H9 (cell line): ENCODE results near the gene ADIRF. TPM values are rescaled to one million over a fixed set of nuclear protein-coding genes. Genes with fewer than 3 reads are reported as not detected.
"Not testable (repeated sequence)": the region's sequence is repeated elsewhere in the genome, so short reads cannot be mapped to it uniquely, and the experiment has no call there.

ENCODE experiments used
- DNase-seq: peaks from one replicate; pipeline ENCODE4 v3.0.0-alpha.2; 2017
- H2AFZ ChIP-seq: one replicate; pipeline ENCODE4 v1.6.1; 2013; ENCODE audit warnings: mild to moderate bottlenecking, low read length, control low read depth, moderate library complexity
- H2AK5ac ChIP-seq: 2 replicates; pipeline ENCODE4 v1.6.1; 2013; ENCODE audit warnings: low read length, control low read depth, mixed read lengths; ENCODE audit not compliant: insufficient read length
- H2BK120ac ChIP-seq: one replicate; pipeline ENCODE4 v1.6.1; 2013; ENCODE audit warnings: low read depth, mild to moderate bottlenecking, low read length, control low read depth, inconsistent platforms; ENCODE audit not compliant: poor library complexity, severe bottlenecking
- H2BK12ac ChIP-seq: 2 replicates; pipeline ENCODE4 v1.6.1; 2013; ENCODE audit warnings: low read length, control low read depth, mixed read lengths, low read depth; ENCODE audit not compliant: insufficient read length
- H2BK15ac ChIP-seq: 2 replicates; pipeline ENCODE4 v1.6.1; 2013; ENCODE audit warnings: low read depth, low read length, control low read depth
- H2BK20ac ChIP-seq: one replicate; pipeline ENCODE4 v1.6.1; 2013; ENCODE audit warnings: low read depth, mild to moderate bottlenecking, low read length, control low read depth, inconsistent platforms; ENCODE audit not compliant: poor library complexity, severe bottlenecking
- H2BK5ac ChIP-seq: 2 replicates; pipeline ENCODE4 v1.6.1; 2013; ENCODE audit warnings: low read length, control low read depth, mixed read lengths; ENCODE audit not compliant: insufficient read length
- H3K14ac ChIP-seq: 2 replicates; pipeline ENCODE4 v1.6.1; 2013; ENCODE audit warnings: low read length, control low read depth; ENCODE audit not compliant: insufficient read depth
- H3K18ac ChIP-seq: 2 replicates; pipeline ENCODE4 v1.6.1; 2013; ENCODE audit warnings: low read depth, mild to moderate bottlenecking, mixed read lengths, low read length, control low read depth; ENCODE audit not compliant: insufficient read length
- H3K23ac ChIP-seq: 2 replicates; pipeline ENCODE4 v1.6.1; 2013; ENCODE audit warnings: low read length, control low read depth, mixed read lengths, low read depth; ENCODE audit not compliant: insufficient read length
- H3K23me2 ChIP-seq: 2 replicates; pipeline ENCODE4 v1.6.1; 2013; ENCODE audit warnings: low read depth, mild to moderate bottlenecking, mixed read lengths, low read length, control low read depth; ENCODE audit not compliant: insufficient read length, poor library complexity, severe bottlenecking
- H3K27ac ChIP-seq: 2 replicates; pipeline ENCODE4 v1.5.1; 2013; ENCODE audit warnings: low read length, control low read depth, mixed read lengths, low read depth; ENCODE audit not compliant: insufficient read length
- H3K27me3 ChIP-seq: 2 replicates; pipeline ENCODE4 v1.6.1; 2013; ENCODE audit warnings: low read length, control low read depth, inconsistent platforms; ENCODE audit not compliant: insufficient read depth
- H3K4ac ChIP-seq: 2 replicates; pipeline ENCODE4 v1.6.1; 2013; ENCODE audit warnings: low read depth, mild to moderate bottlenecking, control low read depth, inconsistent platforms, low read length, moderate library complexity
- H3K4me1 ChIP-seq: 2 replicates; pipeline ENCODE4 v1.6.1; 2013; ENCODE audit warnings: low read length, control low read depth, inconsistent platforms; ENCODE audit not compliant: insufficient read depth
- H3K4me2 ChIP-seq: 2 replicates; pipeline ENCODE4 v1.6.1; 2013; ENCODE audit warnings: low read length, control low read depth, mixed read lengths; ENCODE audit not compliant: insufficient read length, insufficient read depth
- H3K56ac ChIP-seq: 2 replicates; pipeline ENCODE4 v1.6.1; 2013; ENCODE audit warnings: low read depth, mild to moderate bottlenecking, mixed read lengths, low read length, control low read depth; ENCODE audit not compliant: insufficient read length
- H3K79me1 ChIP-seq: 2 replicates; pipeline ENCODE4 v1.6.1; 2013; ENCODE audit warnings: low read depth, mild to moderate bottlenecking, moderate library complexity, low read length, control low read depth, inconsistent platforms; ENCODE audit not compliant: insufficient read depth, poor library complexity, severe bottlenecking
- H3K79me2 ChIP-seq: 2 replicates; pipeline ENCODE4 v1.6.1; 2013; ENCODE audit warnings: low read length, control low read depth, inconsistent platforms; ENCODE audit not compliant: insufficient read depth
- H3K9ac ChIP-seq: 2 replicates; pipeline ENCODE4 v1.6.1; 2013; ENCODE audit warnings: low read length, control low read depth, mixed read lengths; ENCODE audit not compliant: insufficient read length; ENCODE audit errors: extremely low read depth
- H3K9me3 ChIP-seq: one replicate; pipeline ENCODE4 v1.6.1; 2013; ENCODE audit warnings: low read depth, low read length, inconsistent platforms; ENCODE audit not compliant: control insufficient read depth
- H3T11ph ChIP-seq: one replicate; pipeline ENCODE4 v1.6.1; 2013; ENCODE audit warnings: mild to moderate bottlenecking, low read length, control low read depth, inconsistent platforms
- H4K20me1 ChIP-seq: one replicate; pipeline ENCODE4 v1.6.1; 2013; ENCODE audit not compliant: control insufficient read depth, insufficient read length, insufficient read depth
- H4K5ac ChIP-seq: 2 replicates; pipeline ENCODE4 v1.6.1; 2013; ENCODE audit warnings: low read depth, mild to moderate bottlenecking, mixed read lengths, low read length, control low read depth; ENCODE audit not compliant: insufficient read length
- H4K8ac ChIP-seq: replicated peaks from 2 replicates; pipeline ENCODE4 v1.6.1; 2013; ENCODE audit warnings: low read length, control low read depth, mixed read lengths, low read depth; ENCODE audit not compliant: insufficient read length
- H4K91ac ChIP-seq: 2 replicates; pipeline ENCODE4 v1.6.1; 2013; ENCODE audit warnings: low read depth, mild to moderate bottlenecking, moderate library complexity, mixed read lengths, low read length, control low read depth; ENCODE audit not compliant: insufficient read length
- H3K27ac Mint-ChIP-seq, 3 experiments: 2 replicates in 2 of 3; 3 replicates in 1 of 3; pipeline ENCODE4 v1.8.0; 2020 to 2021; ENCODE audit warnings: mixed read lengths in 3 of 3, mild to moderate bottlenecking in 1 of 3, moderate library complexity in 1 of 3
- H3K27me3 Mint-ChIP-seq: 2 replicates; pipeline ENCODE4 v1.8.0; 2021; ENCODE audit warnings: low read depth, mild to moderate bottlenecking, moderate library complexity, mixed read lengths
- H3K36me3 Mint-ChIP-seq, 3 experiments: 2 replicates in 2 of 3; 3 replicates in 1 of 3; pipeline ENCODE4 v1.8.0; 2020 to 2021; ENCODE audit warnings: low read depth in 3 of 3, mixed read lengths in 3 of 3; ENCODE audit not compliant: insufficient read depth in 1 of 3
- H3K4me1 Mint-ChIP-seq, 2 experiments: 2 replicates each; pipeline ENCODE4 v1.8.0; 2020; ENCODE audit warnings: mixed read lengths in 2 of 2
- H3K4me3 Mint-ChIP-seq, 2 experiments: 2 replicates in 1 of 2; 3 replicates in 1 of 2; pipeline ENCODE4 v1.8.0; 2020 to 2021; ENCODE audit warnings: mild to moderate bottlenecking in 2 of 2, mixed read lengths in 2 of 2, moderate library complexity in 1 of 2
- H3K9me3 Mint-ChIP-seq, 2 experiments: 2 replicates in 1 of 2; 3 replicates in 1 of 2; pipeline ENCODE4 v1.8.0; 2020; ENCODE audit warnings: mild to moderate bottlenecking in 2 of 2, mixed read lengths in 2 of 2, moderate library complexity in 1 of 2
- WGBS: extraction: QIAGEN DNeasy Blood & Tissue Kit; methylation state at CpG from one replicate; pipeline ENCODE4 v1.1.7; 2013; ENCODE audit warnings: missing lambda C conversion rate, low lambda C conversion rate, mixed read lengths; ENCODE audit not compliant: insufficient read length; ENCODE audit errors: extremely low coverage; 5-methylcytosine and 5-hydroxymethylcytosine counted together
- total RNA-seq: library from RNA; stranded (reverse); gene quantifications from 2 replicates; pipeline ENCODE4 v1.2.1, GENCODE V29; 2021
- TF ChIP-seq, protein P1 (sequence below): fragments of 200-600 bp; sonication (generic); conservative IDR thresholded peaks from 3 replicates; pipeline ENCODE4 v1.8.0; 2021; ENCODE audit warnings: antibody characterized with exemption, mild to moderate bottlenecking

Gene ADIRF
- total RNA-seq, 1 experiment from 2014 or later = not detected

DNA sequence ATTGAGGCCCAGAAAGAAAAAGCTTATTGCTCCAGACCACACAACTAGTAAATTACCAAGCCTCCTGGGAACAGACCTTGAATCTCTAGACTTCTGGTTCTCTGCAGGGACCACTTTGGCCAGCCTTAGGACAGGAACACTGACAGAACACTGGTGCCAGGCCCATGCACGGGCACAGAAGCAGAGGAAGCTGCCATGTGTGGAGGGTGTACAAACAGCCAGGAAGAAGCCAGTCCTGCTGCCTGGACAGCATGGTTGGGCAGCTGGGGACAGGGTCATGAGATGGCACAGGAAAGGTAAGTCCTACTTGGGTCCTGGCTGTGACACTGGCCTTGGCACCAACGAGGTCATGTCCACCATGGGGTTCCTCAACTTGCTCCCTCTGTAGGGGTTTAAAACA is 30.0 kb upstream of the ADIRF start:
- Histone ChIP-seq H4K91ac (no peak overlapping the region), H3K18ac (no peak overlapping the region), H2BK20ac (no peak overlapping the region), H4K8ac (no peak overlapping the region), H3T11ph (no peak overlapping the region), H3K4me1 (no peaks in the 10 kb centered on the region), H3K14ac (no peak overlapping the region; the same call in 1 of the 2 replicates), H2BK5ac (no peak overlapping the region), H3K79me1 (no peaks in the 10 kb centered on the region), H3K4ac (no peak overlapping the region), H2BK120ac (no peak overlapping the region), H3K79me2 (no peaks in the 10 kb centered on the region), H2AK5ac (no peak overlapping the region), H3K9me3 (no peaks in the 10 kb centered on the region), H3K27me3 (no peaks in the 10 kb centered on the region), H3K9ac (no peak overlapping the region), H4K20me1 (no peaks in the 10 kb centered on the region), H3K23ac (no peak overlapping the region), H2BK12ac (no peak overlapping the region), H2AFZ (no peak overlapping the region), H4K5ac (no peak overlapping the region), H3K23me2 (no peaks in the 10 kb centered on the region), H3K27ac (no peak overlapping the region), H2BK15ac (no peak overlapping the region), H3K56ac (no peak overlapping the region), H3K4me2 (no peak overlapping the region)
- Mint-ChIP-seq H3K9me3 (no peaks in the 10 kb centered on the region; a peak in 2 of 5 replicates), H3K4me3 (no peak overlapping the region), H3K27me3 (peaks cover 2% of the 10 kb centered on the region), H3K36me3 (peaks cover 0 to under 1% (median 0%) of the 10 kb centered on the region in 3 experiments; a peak in 2 of 7 replicates), H3K4me1 (peaks cover 3 to 4% of the 10 kb centered on the region in 2 experiments), H3K27ac (no peak overlapping the region)
- WGBS = no CpG with 5 or more reads among the region's 2 CpGs
- TF ChIP-seq, protein P1, sequence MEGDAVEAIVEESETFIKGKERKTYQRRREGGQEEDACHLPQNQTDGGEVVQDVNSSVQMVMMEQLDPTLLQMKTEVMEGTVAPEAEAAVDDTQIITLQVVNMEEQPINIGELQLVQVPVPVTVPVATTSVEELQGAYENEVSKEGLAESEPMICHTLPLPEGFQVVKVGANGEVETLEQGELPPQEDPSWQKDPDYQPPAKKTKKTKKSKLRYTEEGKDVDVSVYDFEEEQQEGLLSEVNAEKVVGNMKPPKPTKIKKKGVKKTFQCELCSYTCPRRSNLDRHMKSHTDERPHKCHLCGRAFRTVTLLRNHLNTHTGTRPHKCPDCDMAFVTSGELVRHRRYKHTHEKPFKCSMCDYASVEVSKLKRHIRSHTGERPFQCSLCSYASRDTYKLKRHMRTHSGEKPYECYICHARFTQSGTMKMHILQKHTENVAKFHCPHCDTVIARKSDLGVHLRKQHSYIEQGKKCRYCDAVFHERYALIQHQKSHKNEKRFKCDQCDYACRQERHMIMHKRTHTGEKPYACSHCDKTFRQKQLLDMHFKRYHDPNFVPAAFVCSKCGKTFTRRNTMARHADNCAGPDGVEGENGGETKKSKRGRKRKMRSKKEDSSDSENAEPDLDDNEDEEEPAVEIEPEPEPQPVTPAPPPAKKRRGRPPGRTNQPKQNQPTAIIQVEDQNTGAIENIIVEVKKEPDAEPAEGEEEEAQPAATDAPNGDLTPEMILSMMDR = no peak
- DNase-seq = no peak

DNA sequence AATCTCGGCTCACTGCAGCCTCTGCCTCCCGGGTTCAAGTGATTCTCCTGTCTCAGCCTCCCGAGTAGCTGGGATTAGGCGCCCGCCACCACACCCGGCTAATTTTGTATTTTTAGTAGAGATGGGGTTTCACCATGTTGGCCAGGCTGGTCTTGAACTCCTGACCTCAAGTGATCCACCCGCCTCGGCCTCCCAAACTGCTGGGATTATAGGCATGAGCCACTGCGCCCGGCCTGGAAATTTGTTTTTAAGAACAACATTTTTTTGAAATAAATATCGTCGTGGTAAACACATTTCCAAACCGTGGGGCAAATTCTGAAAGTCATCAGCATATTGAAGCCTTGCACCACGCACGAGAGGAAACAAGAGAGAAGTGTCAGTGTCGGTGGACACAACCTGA is 28.2 kb upstream of the ADIRF start:
- H2BK12ac ChIP-seq, H2BK20ac ChIP-seq, H3K23ac ChIP-seq, H3T11ph ChIP-seq, H3K23me2 ChIP-seq, H3K18ac ChIP-seq, H3K56ac ChIP-seq, H3K9ac ChIP-seq, H3K4me1 Mint-ChIP-seq, H4K5ac ChIP-seq, H4K20me1 ChIP-seq, H2BK5ac ChIP-seq, H3K9me3 Mint-ChIP-seq, H3K4me1 ChIP-seq, H2BK15ac ChIP-seq, H3K14ac ChIP-seq, H3K4me2 ChIP-seq, H3K27me3 ChIP-seq, H3K4ac ChIP-seq, H2AFZ ChIP-seq, H3K79me1 ChIP-seq, H4K91ac ChIP-seq, H4K8ac ChIP-seq, H2BK120ac ChIP-seq, H3K36me3 Mint-ChIP-seq, DNase-seq, H2AK5ac ChIP-seq, H3K4me3 Mint-ChIP-seq, H3K9me3 ChIP-seq, H3K27me3 Mint-ChIP-seq, H3K27ac Mint-ChIP-seq, H3K79me2 ChIP-seq, H3K27ac ChIP-seq: not testable (repeated sequence)
- WGBS = no CpG with 5 or more reads among the region's 16 CpGs
